NCI-H128 (cell line): Measurements from ENCODE around the gene SORCS2.

Source experiments
- DNase-seq: peaks from one replicate; lab custom pipeline; 2025; ENCODE audit not compliant: unreplicated experiment; lab: John Stamatoyannopoulos, UW

SORCS2 gene

DNA sequence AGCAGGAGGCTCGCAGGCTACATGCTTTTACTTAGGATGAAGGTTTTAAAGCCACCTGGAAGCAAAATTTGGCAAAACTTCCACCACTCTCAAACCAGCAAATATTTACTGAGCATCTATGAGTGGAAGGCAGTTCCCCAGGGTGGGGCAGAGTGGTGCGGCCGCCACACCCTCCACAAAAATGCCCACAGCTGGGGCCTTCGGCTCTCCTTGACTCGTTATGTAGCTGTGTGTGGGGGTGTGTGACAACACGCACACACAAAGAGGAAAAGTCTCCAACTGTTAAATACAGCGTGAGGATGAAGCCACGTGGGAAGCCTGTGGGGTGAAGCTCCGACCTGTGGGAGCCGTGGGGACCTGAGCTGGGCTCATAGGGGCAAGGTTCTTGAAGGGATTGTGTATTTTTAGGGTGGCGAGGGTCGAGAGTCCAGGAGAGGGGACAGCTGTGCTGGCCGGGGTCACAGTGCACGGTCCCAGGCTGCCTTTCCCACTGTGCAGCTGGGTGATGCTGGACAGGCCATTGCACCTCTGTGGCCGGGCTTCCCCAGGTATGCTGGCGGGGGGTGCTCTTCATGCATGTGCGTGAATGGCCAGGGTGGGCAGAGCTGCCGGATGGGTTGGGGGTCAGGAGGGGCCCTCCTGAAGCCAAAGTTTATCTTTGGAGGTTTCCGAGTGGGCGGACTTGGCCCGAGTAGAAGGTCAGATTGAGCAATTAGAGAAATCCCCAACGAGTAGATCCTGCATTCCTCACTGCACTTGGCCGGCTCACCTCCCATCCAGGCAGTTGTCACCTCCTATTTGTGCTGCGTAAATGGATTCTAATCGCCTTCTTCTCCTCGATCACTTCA is 25.4 kb downstream of the SORCS2 start:
- DNase-seq = no peak

DNA sequence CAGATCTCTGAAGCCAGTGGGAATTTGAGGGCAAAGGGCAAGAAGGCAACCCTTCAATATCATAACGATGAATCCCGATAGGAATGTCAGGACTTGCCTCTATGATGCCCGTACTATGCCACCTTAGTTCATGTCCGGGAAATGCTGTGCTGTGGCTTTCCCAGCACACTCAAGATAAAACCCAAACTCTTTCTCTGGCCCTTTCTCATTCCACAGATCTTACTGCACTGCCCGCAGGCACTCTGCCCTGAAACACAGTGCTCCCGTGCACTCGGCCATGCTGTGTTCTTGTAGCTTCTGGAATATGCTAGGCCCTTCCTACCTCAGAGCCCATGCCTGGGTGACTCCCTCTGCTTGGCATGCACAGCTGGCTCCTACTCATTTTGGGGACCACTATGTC is 26.3 kb downstream of the SORCS2 start:
- no peak for DNase-seq

DNA sequence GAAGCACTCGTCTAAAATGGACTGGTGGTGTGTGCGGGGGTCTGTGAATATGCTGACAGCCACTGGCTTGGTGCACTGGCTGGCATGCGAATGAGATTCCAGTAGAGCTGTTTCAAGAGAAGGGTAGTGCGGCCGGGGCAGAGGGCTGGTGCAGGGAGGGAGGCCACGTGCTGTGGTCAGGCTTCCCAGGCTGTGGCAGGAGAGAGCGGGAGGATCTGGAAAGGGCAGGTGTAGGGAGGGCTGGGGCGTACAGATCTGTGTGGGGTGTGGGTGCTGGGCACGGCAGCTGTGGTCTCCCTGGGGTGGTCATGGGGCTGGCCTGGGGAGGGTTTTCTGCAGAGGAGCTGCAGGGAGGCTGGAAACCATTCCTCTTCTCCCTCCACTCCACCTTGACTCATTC is 30.2 kb downstream of the SORCS2 start:
- DNase-seq = no peak

DNA sequence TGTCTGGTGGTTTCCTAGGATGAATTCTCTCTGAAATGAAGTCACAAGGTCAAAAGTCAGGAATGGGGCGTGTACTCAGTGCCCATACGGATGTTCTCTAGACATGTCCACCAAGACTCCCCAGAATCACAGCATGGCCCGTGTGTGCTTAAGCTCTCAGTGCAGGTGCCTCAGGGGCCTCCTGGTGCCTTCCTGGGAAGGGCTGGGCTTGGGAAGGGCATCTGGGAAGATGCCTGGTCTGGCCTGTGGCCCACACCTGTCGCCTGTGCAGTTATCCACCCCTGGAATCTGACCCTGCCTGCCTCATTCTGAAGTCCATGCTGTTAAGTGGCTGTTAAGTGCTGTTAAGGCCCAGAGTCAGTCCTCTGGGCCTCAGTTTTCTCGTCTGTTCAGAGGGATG is 31.2 kb downstream of the SORCS2 start:
- DNase-seq = no peak

DNA sequence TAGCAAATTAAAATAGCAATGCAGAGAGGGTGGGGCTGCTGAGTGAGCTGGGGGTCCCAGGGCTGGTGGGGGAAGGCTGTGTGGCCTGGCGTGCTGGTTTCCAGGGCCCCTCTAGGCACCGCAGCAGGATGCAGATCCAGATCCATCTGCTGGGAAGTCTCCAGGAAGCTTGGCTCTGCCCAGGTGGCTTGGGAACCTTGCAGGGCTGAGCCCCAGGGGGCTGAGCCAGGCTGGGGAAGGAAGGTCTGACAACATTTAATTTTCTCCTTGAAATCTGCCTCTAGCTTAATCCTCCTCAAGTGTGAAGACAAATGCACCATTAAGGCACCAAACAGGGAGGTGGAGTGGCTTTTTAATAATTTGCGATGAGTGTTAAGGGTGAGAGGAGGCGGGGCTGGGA is 31.7 kb downstream of the SORCS2 start:
- DNase-seq = no peak

DNA sequence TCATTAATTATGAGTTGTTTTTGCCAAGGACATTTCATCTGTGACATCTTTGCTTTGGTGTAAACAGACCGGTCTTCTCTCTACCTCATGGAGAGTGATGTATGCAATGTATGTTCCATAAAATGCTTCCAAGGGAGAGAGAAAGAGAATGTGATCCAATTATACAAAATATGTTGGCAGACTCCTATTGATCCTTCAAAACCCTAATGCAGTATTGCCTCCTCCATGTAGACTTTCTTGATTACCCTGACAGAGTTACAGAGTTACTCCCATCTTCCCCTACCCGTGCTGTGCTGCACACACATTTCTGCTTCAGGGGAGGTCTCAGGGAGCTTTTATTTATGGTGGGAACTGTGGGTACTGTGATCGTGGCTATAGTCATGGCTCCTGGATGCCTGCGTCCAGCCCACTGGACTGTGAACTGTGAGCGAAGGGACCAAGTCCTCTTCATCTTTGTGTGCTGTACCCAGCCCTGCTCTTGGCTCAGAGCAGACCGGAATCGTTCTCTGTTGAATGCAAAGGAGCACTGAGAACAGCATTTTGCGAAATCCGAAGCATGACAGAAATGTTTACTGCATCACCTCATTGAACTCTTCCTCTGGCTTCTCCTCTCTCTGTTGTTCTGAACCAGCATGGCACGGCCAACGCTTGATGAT is 32.7 kb downstream of the SORCS2 start:
- no peak for DNase-seq

DNA sequence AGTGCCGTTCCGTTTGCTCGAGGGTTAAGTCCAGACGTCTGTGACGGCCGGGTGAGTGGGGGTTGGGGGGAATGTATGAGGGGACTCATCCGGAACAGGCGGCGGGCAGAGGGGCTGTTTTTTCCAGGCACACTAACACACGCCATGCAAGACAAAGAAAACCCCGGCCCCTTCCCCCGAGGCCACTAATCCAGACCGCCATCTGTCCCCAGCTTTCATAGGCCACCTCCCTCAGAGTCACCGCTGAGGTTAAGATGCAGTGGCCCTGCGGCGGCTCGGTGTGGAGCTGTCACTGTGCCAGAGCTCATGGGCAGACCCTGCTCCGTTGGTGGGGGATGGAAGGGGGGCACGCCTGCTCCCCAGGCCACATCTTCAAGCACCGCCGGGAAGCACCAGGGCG is 34.1 kb downstream of the SORCS2 start:
- peak; percentile 57 for DNase-seq

DNA sequence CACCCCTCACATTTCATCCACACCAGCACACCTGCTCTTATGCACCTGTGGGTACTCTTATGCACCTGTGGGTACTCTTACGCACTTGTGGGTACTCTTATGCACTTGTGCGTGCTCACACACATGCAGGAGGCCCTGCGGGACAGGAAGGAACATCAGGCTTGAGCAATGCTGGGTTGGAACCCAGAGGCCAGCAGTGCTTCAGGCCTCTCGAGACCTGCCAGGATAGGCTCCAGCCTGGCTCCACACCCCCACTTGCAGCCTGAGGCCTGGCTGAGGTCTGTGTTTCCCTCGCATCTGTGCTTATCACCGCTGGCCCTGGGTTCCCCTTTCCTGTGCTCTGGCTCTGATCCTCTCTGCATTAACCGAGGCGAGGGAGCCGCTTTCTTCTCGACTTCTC is 34.7 kb downstream of the SORCS2 start:
- peak; percentile 57 for DNase-seq

DNA sequence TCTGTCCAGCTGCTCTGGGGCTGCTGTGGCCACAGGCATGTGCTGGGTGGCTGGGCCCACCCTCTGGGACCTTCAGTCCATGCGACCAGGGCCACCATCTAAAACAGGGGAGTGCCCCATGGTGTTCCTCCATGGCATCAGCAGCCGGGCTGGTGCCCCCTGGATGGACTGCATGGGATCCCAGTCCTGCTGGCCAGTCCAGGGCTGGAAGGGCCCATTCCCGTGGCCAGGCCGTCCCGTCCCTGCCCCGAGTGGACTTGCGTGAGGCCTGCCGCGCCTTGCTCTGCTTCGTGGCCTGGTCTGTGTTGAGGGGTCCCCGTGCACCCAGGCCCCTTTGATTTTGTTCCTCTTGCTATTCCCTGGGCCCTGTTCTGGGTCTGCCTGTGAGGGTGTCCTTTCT is 36.4 kb downstream of the SORCS2 start:
- no peak for DNase-seq

DNA sequence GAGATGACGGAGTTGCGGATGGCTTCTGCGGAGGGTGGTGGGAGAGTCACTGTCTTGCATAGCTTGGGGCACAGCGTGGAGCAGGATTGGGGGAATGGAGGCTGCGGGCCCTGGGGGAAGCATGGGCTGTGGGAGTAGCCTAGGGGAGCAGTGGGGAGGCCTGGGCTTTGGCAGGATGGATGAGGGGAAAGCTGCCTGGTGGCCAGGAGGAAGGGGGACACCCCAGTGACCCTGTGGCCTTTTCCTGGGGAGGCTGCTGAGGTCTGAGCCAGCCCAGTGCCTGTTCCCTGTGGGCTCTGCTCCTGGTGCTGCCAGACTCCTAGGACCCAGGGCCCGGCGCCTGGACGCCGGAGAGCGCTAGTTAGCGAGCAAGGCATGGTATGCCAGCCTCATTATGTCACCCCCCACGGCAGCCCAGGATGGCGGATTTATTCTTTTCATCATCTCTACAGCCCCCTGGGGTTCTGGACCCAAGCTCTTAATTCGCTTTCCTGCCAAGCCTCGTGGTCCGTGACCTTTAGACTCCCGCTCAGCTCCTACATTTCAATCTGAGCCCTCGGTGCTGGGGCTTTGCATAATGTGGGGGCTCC is 39.8 kb downstream of the SORCS2 start:
- no peak for DNase-seq

DNA sequence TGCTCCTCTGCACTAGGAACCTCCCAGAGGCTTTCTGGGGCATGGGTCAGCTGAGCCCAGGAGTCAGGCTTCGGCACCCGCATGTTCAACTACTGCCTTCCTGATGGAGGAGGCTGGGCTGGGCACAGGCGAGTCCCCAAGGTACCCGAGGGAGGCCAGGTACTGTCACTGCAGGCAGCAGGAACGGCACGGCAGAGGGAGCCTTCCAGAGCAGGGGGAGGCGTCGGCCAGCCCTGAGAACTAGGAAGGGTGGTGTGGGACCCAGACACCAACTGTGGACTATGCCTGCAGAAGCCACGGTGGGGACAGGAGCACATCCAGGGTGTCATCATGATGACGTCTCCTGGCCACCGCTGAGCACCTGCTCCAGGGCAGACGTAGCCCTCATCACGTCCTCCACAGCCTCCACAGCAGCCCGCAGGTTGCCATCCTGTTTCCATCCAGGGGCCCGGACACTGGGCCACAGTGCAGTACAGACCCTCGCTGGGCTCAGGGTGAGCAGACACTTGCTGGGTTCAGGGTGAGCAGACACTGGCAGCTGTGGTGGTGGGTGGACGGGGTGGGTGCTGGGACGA is 40.8 kb downstream of the SORCS2 start:
- no peak for DNase-seq

DNA sequence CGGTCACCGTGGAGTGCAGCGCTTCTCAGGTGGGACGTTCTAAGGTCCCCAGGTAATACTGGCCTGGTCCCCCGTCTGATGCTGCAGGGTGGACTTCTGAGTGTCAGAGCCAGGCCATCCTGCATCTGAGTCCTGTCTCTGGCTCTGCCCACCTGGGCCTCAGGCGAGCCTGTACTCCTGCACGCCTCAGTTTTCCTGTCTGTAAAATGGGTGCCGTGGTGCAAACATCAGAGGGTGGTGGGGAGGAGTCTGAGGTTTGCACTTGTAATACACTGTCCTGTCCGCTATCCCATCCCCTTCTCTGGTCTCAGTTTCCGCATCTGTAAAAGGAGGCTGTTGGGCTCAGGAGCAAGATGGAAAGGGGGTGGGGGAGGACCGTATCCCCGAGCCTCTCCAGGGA is 41.3 kb downstream of the SORCS2 start:
- DNase-seq = no peak

DNA sequence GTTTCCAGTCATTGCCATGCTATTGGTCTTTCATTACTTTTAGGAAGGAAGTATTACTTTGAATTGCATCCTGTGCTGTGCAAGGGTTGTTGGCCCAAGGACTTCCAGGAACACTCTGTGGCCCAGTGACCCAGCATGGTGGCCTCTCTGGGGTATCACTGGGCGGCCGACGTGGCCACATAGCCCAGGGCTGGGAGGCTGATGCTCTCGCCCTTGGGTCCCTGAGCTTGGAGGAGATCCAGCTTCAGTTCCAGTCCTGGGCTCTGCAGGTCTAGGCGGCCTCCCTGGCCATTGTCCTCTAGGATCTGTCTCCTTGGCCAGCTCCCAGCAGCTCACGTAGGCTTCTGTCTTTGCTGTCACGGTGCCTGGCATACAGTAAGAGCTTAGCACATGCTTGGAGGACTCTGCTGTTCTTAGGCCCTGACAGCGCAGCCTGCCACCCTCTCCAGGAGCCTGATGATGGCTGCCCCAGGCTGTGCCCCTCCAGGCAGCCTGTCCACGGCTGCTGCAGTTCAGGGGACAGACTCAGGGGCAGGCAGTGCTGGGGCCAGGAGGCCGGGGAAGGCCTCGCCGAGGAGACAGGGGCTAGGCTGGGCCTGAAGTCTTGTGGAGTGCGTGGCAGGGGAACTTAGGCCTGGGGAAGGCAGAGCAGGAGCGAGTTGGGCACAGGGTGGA is 42.2 kb downstream of the SORCS2 start:
- DNase-seq = no peak

DNA sequence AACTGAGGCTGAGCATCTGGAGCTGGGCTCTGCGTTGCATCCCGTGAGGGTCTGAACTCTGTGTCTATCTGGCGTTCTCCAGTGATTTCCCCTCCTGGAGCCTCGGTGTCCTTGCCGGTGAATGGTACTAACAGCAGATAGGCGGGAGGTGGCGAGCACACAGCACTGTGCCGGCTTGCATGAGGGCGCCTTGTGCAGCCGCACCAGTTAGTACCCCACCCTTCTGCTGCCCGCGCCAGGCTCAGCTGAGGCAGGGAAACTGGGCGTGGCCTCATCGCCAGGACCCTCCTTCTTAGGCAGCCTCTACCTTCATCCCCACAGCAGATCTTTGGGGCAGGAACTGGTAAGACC is 42.7 kb downstream of the SORCS2 start:
- no peak for DNase-seq

DNA sequence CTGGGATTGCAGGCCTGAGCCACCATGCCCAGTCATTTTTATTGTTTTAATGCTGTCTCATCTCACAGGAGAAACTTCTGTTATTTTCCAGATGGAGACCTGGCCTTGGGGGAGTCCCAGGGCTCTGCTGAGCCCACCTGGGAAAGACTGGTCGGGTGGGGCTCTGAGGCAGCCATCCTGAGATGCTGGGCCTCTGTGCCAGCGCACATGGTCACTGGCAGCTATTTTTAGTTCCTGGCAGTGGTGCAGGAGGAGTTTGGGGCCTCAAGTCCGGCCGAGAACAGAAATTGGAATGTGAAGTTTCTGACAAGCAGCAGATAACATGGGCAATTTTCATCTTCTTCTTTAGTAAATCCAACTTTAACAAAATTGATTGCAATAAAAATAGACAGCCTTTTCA is 44.5 kb downstream of the SORCS2 start:
- no peak for DNase-seq

DNA sequence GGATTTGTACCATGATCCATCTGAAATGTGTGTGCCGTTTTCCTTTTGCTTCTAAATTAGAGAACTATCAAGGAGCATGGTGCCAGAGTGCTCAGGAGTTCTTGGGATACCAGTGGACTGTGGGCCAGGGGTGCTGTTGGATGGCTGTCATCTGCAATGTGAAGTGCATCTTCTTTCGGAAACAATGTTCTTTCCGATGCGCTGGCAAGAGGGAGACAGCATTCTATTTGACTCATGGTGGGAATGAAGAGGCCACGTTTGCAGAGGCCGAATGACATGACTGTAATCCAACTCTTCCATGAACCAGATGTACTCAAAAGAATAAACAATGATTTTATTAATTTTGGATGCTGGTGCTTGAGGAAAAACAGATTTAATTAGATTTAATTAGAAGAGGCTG is 45.5 kb downstream of the SORCS2 start:
- no peak for DNase-seq

DNA sequence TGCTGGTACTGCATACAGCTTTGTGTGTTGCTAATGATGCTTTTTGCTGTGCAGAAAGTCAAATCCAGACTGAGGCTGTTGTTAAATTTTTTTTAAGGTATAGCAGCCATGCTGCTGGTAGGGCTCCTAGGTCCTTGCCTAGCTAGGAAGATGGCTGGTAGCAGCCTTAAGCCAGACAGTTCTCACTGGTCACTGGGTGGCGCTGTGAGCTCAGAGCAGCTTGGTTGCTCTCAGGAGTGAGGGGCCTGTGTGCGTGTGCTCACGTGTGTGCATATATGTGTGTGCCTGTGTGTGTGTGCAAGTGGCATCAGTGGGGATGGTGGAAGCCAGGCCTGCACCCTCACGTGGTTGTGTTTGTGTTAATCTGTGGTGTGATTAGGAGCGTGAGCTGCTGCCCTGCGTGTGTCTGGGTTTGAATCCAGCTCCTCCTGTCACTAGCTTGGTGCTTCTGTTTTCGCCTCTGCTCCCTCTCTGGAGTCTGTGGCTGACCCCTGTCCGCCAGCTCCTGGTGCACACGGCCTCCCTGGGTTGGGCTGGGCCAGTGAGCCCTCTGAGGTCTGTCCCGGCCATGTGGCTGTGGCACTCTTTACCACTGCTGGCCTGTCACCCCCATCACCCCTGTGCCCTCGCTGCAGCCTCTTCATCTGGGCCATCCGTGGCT is 46.1 kb downstream of the SORCS2 start:
- DNase-seq = no peak

DNA sequence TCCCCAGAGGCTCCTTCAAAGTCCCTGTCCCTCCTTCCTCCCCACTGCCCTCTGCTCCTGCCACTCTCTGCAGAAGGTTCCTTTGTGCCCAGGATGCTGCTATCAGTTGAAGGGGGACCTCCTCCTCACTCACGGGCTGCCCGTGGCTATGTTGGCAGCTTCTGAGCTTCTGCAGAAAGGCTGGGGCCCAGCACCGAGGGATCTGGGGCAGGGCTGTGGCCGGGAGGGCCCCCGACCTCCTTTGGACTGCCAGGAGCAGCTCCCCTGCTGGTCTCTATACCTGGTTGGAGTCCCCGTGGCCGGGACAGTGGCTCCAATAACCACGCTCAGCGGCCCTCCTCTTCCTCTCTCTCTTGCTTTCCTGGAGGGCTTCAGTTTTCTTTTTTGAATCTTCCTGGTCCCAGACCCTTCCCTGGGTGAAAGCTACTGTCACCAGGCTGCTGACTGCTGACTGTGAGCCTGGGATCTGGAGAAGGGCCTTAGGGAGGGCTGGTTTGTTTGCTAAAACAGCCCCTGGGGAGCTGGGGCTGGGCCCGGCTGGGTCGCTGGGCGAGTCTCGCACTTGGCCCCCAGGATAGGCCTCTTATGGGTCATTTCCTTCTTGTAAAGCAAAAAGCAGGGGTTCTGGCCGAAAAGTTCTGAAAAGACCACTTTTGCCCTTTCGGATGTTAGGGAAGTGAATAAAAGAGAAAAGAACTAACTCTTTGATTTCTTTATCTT is 46.9 kb downstream of the SORCS2 start:
- DNase-seq = no peak

DNA sequence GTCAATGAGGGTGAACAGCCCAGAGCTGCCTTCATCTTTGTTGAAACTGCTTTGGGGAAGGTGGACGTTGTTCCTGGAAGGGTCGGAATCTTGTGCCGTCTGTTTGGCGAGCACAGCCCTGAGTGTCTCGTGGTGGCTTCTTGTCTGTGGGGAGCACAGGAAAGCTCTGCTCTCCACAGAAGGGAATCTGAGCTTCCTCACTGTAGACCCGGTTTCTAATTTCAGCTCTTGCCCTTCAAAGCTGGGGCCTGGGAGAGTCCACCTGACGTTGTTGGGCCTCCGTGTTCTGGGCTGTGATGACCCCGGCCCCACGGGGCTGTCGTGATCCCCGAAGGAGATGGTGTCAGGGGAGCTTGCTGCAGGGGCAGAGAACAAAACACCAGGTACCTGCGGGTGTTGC is 47.5 kb downstream of the SORCS2 start:
- no peak for DNase-seq

DNA sequence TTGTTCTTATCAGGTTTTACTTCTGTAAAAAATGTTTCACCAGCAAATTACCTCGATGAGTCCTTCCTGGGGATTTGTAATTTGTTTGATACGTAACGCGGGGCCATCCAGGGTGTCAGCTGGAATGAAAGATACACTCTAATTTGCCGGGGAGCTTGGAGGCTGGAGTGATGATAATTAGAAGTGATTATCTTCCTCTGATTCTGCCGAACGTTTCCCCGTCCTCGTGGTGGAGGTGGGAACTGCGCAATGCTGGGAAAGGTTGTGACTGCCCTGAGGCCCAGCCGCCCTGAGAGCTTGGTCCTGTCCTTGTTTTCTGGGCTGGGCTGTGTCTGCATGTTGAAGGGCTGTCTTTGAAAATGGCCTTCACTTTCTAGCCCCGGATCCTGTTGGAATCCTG is 48.0 kb downstream of the SORCS2 start:
- DNase-seq = no peak
